Measurements from ENCODE around the gene LKAAEAR1. TPM values are rescaled to one million over a fixed set of nuclear protein-coding genes. Genes with fewer than 3 reads are reported as not detected.

The LKAAEAR1 gene
- total RNA-seq, 4 donors from 2014 or later, result 0.81 TPM; not detected in 3

GRCh38 chr20:64037199-64037497 lies 47.0 kb downstream of the LKAAEAR1 start:
- WGBS, 2 donors (ENCODE audit: low coverage in 1 of 2), result no CpG with 5 or more reads among the region's 3 CpGs
- H3K4me3 ChIP-seq, result no peak overlapping the region
- no peak for ATAC-seq
- no peaks in the 10 kb centered on the region for H3K9me3 ChIP-seq
- H3K27ac ChIP-seq, result no peak overlapping the region
- H3K27me3 ChIP-seq, result peaks cover 68% of the 10 kb centered on the region
- H3K36me3 ChIP-seq, result peaks cover 0 to 39% of the 10 kb centered on the region in 2 donors
- H3K4me1 ChIP-seq, result peaks cover 0 to 49% (median 27%) of the 10 kb centered on the region in 3 donors
- TF ChIP-seq, protein P1, sequence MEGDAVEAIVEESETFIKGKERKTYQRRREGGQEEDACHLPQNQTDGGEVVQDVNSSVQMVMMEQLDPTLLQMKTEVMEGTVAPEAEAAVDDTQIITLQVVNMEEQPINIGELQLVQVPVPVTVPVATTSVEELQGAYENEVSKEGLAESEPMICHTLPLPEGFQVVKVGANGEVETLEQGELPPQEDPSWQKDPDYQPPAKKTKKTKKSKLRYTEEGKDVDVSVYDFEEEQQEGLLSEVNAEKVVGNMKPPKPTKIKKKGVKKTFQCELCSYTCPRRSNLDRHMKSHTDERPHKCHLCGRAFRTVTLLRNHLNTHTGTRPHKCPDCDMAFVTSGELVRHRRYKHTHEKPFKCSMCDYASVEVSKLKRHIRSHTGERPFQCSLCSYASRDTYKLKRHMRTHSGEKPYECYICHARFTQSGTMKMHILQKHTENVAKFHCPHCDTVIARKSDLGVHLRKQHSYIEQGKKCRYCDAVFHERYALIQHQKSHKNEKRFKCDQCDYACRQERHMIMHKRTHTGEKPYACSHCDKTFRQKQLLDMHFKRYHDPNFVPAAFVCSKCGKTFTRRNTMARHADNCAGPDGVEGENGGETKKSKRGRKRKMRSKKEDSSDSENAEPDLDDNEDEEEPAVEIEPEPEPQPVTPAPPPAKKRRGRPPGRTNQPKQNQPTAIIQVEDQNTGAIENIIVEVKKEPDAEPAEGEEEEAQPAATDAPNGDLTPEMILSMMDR (IDR thresholded peaks at IDR 0.05), result no peak
- TF ChIP-seq POLR2AphosphoS5 (IDR thresholded peaks at IDR 0.05), result no peak
- no peak for TF ChIP-seq EP300 (IDR thresholded peaks at IDR 0.05)
- TF ChIP-seq POLR2A (IDR thresholded peaks at IDR 0.05), result no peak

- WGBS, 2 donors (ENCODE audit: low coverage in 1 of 2), result no CpG with 5 or more reads among the region's 17 CpGs
- Histone ChIP-seq H3K36me3 (peaks cover 0 to 44% of the 10 kb centered on the region in 2 donors), H3K27me3 (peaks cover 63% of the 10 kb centered on the region), H3K27ac (no peak overlapping the region), H3K4me1 (peaks cover 0 to 44% (median 22%) of the 10 kb centered on the region in 3 donors), H3K4me3 (no peak overlapping the region), H3K9me3 (no peaks in the 10 kb centered on the region)
- TF ChIP-seq POLR2AphosphoS5 (IDR thresholded peaks at IDR 0.05), result no peak
- no peak for ATAC-seq
Observed at GRCh38 chr20:64036346-64037198, 47.6 kb downstream of the LKAAEAR1 start.

DNA sequence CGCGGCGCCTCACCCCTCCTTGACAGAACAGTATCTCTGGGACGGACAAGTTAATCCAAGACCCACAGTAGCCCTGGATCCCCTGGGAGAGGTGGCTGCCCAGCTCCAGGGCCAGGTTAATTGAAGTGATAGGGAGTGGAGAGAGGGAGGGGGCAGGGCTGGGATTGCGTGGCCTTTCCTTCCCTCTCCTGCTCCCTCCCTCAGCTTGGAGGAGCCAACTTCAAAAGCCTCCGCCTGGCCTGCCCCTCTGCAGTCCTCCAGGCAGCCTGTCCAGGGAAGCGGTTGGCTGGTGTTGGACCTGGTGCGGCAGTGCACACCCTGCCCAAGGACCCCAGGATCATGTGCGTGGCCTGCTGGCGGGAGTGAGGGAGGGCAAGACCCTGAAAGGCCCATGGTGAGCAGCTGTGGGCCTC lies 48.3 kb downstream of the LKAAEAR1 start, which contains the start of gene C20orf204:
C20orf204 (plus strand) TSS at position 250 of the 413 bp plus-strand sequence; CDS start at position 392, 142 bp downstream.
- H3K36me3 ChIP-seq, result peaks cover 0 to 51% of the 10 kb centered on the region in 2 donors
- H3K4me1 ChIP-seq, result peaks cover 0 to 37% (median 15%) of the 10 kb centered on the region in 3 donors
- no peaks in the 10 kb centered on the region for H3K9me3 ChIP-seq
- TF ChIP-seq POLR2A (IDR thresholded peaks at IDR 0.05) (no peak), EP300 (IDR thresholded peaks at IDR 0.05) (no peak)
- TF ChIP-seq, protein P1 (IDR thresholded peaks at IDR 0.05), result no peak
- H3K27me3 ChIP-seq, result peaks cover 56% of the 10 kb centered on the region
- WGBS, 2 donors (ENCODE audit: low coverage in 1 of 2), result 100% methylated on average over 1 of the region's 10 CpGs; no CpG with 5 or more reads in 1 of the 2 donors
- H3K27ac ChIP-seq, result no peak within 1 kb of the TSS
- no peak for ATAC-seq
- no peak within 1 kb of the TSS for H3K4me3 ChIP-seq

GRCh38 chr20:64035066-64035932 lies 48.9 kb downstream of the LKAAEAR1 start:
- 62 to 73% methylated on average over 2 to 6 of the region's 17 CpGs for WGBS, 2 donors (ENCODE audit: low coverage in 1 of 2)
- Histone ChIP-seq H3K4me1 (peaks cover 0 to 31% (median 15%) of the 10 kb centered on the region in 3 donors), H3K4me3 (no peak overlapping the region), H3K9me3 (no peaks in the 10 kb centered on the region), H3K27me3 (peaks cover 50% of the 10 kb centered on the region), H3K36me3 (peaks cover 0 to 57% of the 10 kb centered on the region in 2 donors), H3K27ac (no peak overlapping the region)
- TF ChIP-seq EP300 (IDR thresholded peaks at IDR 0.05) (no peak), POLR2AphosphoS5 (IDR thresholded peaks at IDR 0.05) (no peak), POLR2A (IDR thresholded peaks at IDR 0.05) (no peak)
- TF ChIP-seq, protein P1 (IDR thresholded peaks at IDR 0.05), result no peak
- ATAC-seq, result no peak

DNA sequence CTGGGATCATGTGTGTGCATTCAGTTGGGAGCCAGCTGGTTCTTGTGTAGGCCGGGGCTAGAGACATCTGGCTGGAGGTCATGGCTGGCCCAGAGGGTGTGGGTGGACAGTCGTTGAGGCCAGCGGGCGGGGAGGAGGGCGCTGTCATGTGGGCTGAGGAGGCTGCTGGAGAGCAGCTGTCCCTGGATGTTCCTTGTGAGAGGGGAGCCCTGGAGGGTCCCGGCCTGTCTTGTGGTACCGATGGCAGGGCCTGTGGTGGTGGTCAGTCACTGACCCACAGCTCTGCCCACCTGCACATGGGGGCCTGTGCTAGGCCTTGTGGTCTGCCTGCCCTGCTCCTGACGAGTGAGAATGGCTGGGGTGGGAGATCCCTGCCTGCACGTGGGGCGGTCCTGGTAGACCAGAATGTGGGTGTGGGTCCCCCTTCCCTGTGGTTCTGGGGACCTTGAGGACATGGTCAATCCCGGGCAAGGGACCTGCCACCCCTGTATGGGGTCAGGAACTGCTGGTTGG lies 50.2 kb downstream of the LKAAEAR1 start:
- peaks cover 0 to 70% of the 10 kb centered on the region in 2 donors for H3K36me3 ChIP-seq
- TF ChIP-seq EP300 (IDR thresholded peaks at IDR 0.05) (no peak), POLR2A (IDR thresholded peaks at IDR 0.05) (no peak), POLR2AphosphoS5 (IDR thresholded peaks at IDR 0.05) (no peak)
- TF ChIP-seq, protein P1 (IDR thresholded peaks at IDR 0.05), result no peak
- no peak overlapping the region for H3K27ac ChIP-seq
- peaks cover 37% of the 10 kb centered on the region for H3K27me3 ChIP-seq
- no peaks in the 10 kb centered on the region for H3K9me3 ChIP-seq
- peaks cover 0 to 18% (median 11%) of the 10 kb centered on the region in 3 donors for H3K4me1 ChIP-seq
- WGBS, 2 donors (ENCODE audit: low coverage in 1 of 2), result no CpG with 5 or more reads among the region's 11 CpGs
- H3K4me3 ChIP-seq, result no peak overlapping the region
- peak; percentile 47 for ATAC-seq
